ENCODE results near the gene H3-3A. TPM values are rescaled to one million over a fixed set of nuclear protein-coding genes. Genes with fewer than 3 reads are reported as not detected.

H3-3A gene
- total RNA-seq, 4 donors from 2014 or later, result 319 to 384 (median 350) TPM

Other genes starting within 250 kb of the H3-3A start
- 10 to 100 TPM; 14.6 to 30.7 (median 24.5) TPM for gene TMEM63A, start 180.3 kb upstream of the H3-3A start, total RNA-seq
- gene LEFTY1, start 173.6 kb upstream of the H3-3A start, total RNA-seq, result under 1 TPM in 1 of 4 donors, not detected in 3; 0.33 TPM
- 10 to 100 TPM; 37.4 to 73.6 (median 58.2) TPM for gene PYCR2, start 138.5 kb upstream of the H3-3A start, total RNA-seq
- gene LEFTY2, start 121.5 kb upstream of the H3-3A start, total RNA-seq, result under 1 TPM in 2 of 4 donors, not detected in 2; 0.17 to 0.98 TPM
- 10 to 100 TPM; 15.0 to 22.5 (median 19.1) TPM for gene SDE2, start 63.4 kb upstream of the H3-3A start, total RNA-seq
- 10 to 100 TPM; 28.1 to 53.6 (median 32.6) TPM for gene ACBD3, start 124.0 kb downstream of the H3-3A start, total RNA-seq
- gene MIXL1, start 160.9 kb downstream of the H3-3A start, total RNA-seq, result not detected
- 1 to 10 TPM; 2.1 to 4.6 (median 2.8) TPM for gene LIN9, start 246.4 kb downstream of the H3-3A start, total RNA-seq

Measured in esophagus muscularis mucosa (tissue), 4 donors.